GM19395 (cell line): ENCODE results near the gene ZBTB33.
A peak's percentile ranks its signal among the peaks of the same experiment; 100 is the strongest.

Experiments used
- ATAC-seq: cut with Tn5 transposase; IDR thresholded peaks from one replicate; pipeline ENCODE4 v1.9.1; 2021; ENCODE audit warnings: mild to moderate bottlenecking, moderate library complexity; ENCODE audit not compliant: unreplicated experiment

The ZBTB33 gene

DNA sequence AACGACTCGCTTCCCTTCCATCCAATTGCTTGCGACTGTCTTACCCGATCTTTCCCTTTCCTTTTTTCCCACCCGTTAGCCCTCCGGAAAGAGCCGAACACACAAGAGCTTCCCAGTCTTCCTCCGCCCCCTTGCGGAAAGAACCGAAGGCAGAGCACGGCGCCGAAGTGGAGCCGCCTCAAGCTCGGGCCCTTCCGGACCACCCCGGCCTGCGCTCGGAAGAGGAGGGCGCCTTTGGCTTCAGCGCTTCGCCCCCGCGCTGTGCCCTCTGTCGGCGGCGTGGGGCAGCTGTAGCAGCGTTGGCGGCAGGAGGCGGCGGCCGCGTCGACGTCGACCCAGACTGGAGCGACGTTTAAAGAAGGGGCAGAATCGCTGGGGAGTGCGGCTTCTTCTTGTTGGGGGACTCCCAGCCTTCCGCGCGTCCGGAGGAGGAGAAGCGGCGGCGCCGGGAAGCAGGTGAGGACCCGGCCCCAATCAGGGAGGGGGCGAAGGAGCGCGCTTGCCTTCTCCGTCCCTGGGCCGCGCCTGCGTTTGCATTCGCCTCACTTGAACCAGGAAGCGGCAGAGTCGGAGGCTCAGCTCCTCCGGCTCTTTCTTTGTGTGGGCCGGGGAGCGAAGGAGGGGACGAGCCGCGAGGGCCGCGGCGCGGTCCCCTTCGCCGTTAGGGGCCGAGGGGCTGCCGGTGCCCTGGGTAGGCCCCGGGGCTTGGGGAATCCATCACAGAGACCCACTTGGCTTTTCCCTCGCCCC, at the start of gene ZBTB33:
Gene ZBTB33 (plus strand): TSS at position 291 of the 750 bp plus-strand sequence. CDS start 2,604 bp downstream, outside the sequence.
- peak; percentile 92 for ATAC-seq

DNA sequence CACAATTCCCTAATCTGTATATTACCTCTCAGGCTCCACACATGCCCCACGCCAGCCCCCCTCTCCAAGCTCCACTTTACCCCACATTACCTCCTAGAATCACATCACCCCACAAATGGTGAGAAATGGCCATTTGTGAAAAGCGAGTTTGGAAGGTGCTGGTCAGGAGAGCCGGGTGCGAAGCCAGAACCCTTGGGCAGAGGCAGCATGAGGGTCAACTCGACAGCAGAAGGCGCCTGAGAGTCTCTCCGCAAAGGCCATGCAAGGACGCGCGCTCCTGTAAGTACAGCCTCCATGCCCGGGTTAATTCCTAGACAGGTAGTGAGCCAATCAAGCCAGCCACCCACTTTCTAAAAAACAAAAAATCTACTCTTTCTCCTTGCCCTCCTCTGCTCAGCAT, 49.8 kb upstream of the ZBTB33 start:
- ATAC-seq = no peak

- no peak for ATAC-seq
These were observed 44.5 kb upstream of the ZBTB33 start for GRCh38 chrX:120205816-120206753.

GRCh38 chrX:120207009-120207605, 43.5 kb upstream of the ZBTB33 start:
- no peak for ATAC-seq

DNA sequence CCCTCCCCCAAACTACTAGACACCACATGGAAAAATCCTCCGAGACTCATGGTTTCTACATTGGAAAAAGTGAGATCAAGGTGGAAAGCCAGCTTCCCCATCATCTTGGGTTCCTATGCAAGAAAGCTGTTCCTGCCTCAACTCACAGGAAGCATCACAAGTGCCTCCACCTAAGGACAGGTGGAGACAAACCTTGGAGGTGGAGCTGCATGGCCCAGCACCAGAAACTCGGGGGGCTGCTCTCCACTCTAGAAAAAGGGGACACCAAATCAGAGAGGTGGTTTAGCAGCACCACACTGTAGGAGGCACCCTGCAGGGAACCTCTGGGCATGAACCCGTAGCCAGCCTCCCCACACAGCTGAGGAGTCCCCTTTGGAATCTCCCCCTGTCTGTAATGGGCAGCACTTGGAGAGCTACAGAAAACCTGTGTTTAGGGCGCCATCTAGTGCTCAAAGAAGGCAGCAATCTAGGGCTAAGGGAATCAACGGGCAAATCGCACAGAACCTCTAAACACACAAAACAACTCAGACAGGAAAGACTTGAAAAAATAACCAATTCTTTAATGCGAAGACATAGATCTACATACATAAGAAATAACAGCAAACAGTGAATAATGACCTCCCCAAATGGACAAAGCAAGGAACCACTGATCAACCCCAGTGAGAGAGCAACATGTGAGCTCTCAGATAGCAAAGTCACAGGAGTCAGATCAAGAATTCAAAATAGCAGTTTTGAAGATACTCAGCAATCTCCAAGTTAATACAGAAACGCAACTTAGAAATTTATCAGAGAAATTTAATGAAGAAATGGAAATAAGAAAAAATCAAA, 37.0 kb upstream of the ZBTB33 start:
- ATAC-seq = peak; percentile 80

DNA sequence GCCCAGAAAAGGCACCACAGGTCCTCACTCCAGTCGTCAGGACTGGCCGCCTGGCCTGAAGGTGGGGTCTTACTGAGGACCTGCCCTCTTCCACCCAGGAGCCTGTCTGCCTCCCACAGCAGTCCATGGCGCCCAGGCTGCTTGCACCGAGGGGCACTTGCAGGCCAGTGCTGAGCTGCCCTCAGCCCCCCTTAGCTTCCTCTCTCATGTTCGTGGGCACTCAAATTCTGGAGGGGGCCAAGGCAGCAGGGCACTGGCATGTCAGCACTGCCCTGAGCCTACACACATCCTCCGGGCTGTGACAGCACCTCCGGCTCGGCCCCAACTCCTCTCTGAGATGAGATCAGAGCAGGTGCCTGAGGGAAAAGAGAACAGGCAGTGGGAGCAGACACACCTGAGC, 27.2 kb upstream of the ZBTB33 start:
- ATAC-seq = no peak

DNA sequence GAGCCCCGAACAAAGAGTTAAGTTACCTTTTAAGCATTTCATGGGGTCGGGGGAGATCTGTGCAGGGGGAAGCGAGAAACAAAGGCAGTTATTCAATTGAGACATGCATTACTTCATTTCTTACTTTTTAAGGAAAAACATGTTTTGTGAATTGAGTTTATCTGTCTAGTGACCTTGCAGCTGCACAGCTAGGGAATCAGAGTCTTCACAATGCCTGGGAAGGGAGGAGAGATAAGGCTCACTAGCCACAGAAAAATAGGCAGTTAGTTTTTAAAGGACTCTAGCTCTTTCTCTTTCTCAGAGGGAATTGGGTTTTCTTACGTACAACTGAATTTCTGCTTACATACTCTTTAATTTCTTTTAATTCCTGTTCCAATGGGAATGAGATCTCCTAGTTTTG, 26.2 kb upstream of the ZBTB33 start:
- ATAC-seq = no peak

DNA sequence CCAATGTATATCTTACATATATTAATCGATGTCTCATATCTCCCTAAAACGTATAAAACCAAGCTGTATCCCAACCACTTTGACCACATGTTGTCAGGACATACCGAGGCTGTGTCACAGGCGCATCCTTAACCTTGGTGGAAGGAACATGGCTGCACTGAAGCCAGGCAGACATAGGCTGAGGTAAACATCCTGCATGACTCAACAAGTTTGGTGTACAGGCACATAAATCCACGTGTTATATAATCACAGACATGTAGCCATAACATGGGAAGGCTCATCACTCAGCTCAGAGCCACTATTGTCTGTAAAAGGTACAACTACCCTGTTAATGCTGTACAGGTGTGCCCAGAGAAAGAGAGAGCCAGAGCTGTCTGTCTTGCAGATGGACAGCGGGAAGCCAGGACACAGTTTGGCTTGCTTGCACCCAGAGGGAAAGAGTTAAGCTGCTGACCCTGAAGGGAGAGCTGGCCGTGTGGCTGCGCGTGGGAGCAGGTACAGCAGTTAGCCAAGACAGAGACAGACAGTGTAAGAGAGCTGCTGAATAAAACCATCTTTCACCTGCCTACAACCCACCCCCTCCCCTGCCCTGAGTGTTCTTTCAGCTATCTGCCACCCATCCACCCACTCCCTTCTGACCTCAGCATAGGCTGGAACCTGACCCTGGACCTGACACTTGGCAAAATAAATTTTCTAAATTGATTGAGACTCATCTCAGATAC, 22.3 kb upstream of the ZBTB33 start:
- ATAC-seq = no peak

GRCh38 chrX:120235284-120235683, 15.3 kb upstream of the ZBTB33 start:
- ATAC-seq = no peak

DNA sequence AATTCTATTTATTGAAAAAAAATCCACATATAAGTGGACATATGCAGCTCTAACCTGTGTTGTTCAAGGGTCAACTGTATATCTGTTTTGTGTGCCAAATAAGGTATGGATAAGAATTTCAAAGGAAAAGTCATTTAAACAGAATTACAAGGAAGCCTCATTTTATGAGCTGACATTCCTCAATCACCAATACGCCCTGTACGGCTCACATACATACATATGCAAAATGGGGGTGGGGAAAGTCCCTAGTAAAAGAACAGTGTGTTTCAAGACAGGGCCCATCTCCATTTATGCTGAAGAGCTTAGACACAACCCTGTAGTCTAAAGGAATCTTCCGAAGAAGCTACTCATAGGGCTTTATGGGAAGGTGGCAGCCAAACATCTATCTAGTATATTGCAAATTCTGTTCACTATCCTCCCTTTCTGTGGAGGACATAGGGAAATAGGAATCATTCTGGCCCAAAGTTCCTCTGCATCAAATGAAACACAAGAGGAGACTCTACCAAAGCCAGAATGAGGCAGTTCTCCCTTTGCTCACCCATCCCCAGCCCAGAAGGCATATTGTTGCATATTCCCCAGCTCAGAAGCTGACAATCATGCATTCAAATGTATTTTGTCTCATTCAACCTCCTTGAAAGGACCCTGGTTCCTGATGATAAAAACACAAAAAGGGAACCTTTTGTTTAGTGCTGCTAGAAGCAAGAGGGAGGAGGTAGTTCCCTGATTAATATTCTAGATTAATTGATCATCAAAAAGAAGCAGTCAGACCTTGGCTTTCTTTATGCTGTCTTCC, 13.7 kb upstream of the ZBTB33 start:
- ATAC-seq = no peak

DNA sequence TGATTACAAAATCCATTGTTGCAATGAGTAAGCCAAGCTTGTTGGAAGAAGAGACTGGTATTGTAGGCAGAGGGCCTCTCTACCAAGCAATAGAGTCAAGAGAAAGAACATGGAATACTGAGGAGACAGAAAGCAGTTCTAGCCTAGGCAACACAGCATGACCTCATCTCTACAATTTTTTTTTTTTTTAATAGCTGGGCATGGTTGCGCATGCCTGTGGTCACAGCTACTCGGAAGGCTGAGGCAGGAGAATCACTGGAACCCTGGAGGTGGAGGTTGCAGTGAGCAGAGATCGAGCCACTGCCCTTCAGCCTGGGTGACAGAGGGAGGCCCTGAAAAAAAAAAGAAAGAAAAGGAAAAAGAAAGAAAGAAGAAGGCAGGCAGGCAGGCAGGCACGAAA, 11.7 kb upstream of the ZBTB33 start:
- no peak for ATAC-seq

DNA sequence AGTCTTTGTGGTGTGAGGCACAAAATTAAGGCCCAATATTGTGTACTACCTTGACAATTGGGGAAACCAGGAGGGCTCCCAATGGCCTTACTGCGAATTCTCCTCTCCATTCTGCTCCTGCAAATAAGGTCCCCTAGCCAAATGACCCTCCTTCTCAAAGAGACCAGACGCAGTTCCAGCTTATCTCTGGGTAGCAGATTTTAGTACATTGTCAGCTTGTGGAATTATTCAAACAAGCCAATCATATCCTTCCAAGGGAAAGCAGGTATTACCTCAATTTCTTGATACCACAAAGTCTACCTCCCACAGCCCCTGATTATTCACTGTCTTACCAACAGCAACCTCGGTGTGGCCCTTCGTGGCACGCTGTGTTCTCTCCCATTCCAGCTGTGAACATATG, 7.8 kb upstream of the ZBTB33 start:
- no peak for ATAC-seq

- ATAC-seq = peak; percentile 27
These were observed 6.2 kb upstream of the ZBTB33 start for GRCh38 chrX:120244395-120244734.

DNA sequence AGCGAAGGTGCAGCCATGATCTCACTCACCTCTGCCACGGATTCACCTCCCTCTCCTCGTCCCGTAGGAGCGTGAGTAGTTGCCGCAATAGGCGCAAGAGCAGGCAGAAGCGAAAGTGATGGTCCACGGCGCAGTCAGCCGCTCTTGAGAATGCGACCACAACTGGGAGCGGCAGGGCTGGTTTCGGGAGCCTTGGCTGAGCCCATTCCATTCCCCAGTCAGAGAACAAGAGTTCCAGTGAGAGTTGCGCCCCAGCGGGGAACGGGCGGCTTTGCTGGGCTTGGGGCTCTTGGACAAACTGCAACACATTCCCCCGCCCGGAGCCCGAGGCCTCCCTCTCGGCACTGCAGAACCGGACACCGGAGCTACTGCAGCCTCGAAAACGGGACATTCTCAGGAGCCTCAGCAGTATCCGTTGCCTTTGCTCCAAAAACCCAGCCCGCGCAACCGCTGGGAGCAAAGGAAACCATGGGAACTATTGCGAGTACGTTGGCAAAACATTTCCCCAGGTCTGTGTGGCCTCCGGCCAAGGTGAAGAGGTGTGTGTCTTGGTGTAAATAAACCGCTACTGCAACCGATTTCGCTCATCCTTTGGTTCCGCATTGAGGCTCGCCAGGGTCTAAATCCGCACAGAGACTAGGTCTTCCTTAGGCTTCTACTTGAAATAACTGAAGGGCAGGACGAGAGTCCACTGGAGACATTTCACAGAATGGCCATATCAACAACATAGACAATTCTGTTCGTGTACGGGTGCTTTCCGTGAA, 5.7 kb upstream of the ZBTB33 start:
- peak; percentile 83 for ATAC-seq

DNA sequence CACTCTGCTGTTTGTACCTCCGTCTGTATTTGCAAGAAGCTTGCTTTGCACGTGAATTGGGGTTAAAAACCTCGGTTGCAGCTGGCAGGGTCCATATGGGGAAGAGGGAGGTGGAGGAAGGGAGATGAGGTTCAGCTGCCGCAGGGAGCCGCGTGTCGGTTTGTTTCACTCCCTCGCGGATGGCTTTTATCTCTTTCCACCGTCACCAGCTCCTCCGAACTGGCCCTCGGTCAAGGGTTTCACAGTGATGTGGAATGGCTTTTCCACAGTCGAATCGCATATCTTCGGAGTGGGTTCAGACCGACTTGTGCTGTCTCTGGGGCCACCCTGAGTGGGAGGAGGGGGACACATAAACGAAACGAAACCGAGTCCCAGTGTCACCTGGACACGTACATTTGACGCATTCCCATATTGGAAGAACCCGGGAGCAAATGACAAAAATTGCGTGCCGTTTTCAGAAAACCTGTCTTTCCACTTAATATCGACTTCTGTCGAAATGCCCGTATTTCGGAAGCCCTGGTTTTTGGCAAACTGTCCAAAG, 929 bp downstream of the ZBTB33 start:
- peak; percentile 17 for ATAC-seq

DNA sequence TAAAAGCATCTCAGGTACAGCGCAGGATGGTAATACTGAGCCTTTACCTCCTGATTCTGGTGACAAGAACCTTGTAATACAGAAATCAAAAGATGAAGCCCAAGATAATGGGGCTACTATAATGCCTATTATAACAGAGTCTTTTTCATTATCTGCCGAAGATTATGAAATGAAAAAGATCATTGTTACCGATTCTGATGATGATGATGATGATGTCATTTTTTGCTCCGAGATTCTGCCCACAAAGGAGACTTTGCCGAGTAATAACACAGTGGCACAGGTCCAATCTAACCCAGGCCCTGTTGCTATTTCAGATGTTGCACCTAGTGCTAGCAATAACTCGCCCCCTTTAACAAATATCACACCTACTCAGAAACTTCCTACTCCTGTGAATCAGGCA, 3.2 kb downstream of the ZBTB33 start:
- ATAC-seq = no peak

GRCh38 chrX:120260369-120260768, 9.8 kb downstream of the ZBTB33 start:
- ATAC-seq = no peak
